IMR-90 (cell line): ENCODE data around the gene DZIP1L. TPM values are rescaled to one million over a fixed set of nuclear protein-coding genes. Genes with fewer than 3 reads are reported as not detected.

Experiments
- ATAC-seq: fragments of 200-7000 bp; cut with Tn5 transposase; 2 replicates; pipeline ENCODE4 v1.9.1; 2020; ENCODE audit warnings: low read depth, mild to moderate bottlenecking, moderate library complexity
- BruUV-seq: library from RNA; stranded (reverse); fragments of 400-500 nt; replicated peaks from 2 replicates; lab custom pipeline; 2021; lab: Mats Ljungman, UMichigan
- CTCF ChIA-PET: fragments of 300-600 bp; formaldehyde crosslinking; extraction: SDS; loops from one replicate; lab custom pipeline; 2021; ENCODE audit warnings: antibody characterized with exemption; lab: Yijun Ruan, JAX
- POLR2A ChIA-PET: fragments of 300-600 bp; sonication (Branson Sonifier 250); formaldehyde crosslinking; loops from one replicate; lab custom pipeline; 2022; ENCODE audit warnings: antibody characterized with exemption; ENCODE audit not compliant: unreplicated experiment; lab: Charles Lee
- DNase-seq: peaks from one replicate; pipeline ENCODE4 v3.0.0; 2013
- H2AFZ ChIP-seq: replicated peaks from 2 replicates; pipeline ENCODE3; 2013; ENCODE audit warnings: low read length, mild to moderate bottlenecking; ENCODE audit not compliant: poor library complexity
- H2AK5ac ChIP-seq: 2 replicates; pipeline ENCODE4 v1.6.1; 2013; ENCODE audit warnings: low read depth, low read length, inconsistent platforms
- H2AK9ac ChIP-seq: replicated peaks from 2 replicates; pipeline ENCODE3; 2013; ENCODE audit warnings: mild to moderate bottlenecking, low read depth, low read length, moderate library complexity; ENCODE audit not compliant: poor library complexity
- H2BK120ac ChIP-seq: 2 replicates; pipeline ENCODE4 v1.6.1; 2013; ENCODE audit warnings: low read depth, low read length, inconsistent platforms
- H2BK15ac ChIP-seq: 3 replicates; pipeline ENCODE4 v1.6.1; 2013; ENCODE audit warnings: low read depth, low read length, inconsistent platforms
- H2BK20ac ChIP-seq: 2 replicates; pipeline ENCODE4 v1.6.1; 2013; ENCODE audit warnings: low read depth, mild to moderate bottlenecking, inconsistent platforms, low read length, moderate library complexity
- H2BK5ac ChIP-seq: 2 replicates; pipeline ENCODE4 v1.6.1; 2013; ENCODE audit warnings: mild to moderate bottlenecking, low read depth, low read length, inconsistent platforms; ENCODE audit not compliant: poor library complexity, severe bottlenecking
- H3K14ac ChIP-seq: replicated peaks from 2 replicates; pipeline ENCODE4 v1.6.1; 2013; ENCODE audit warnings: low read depth, low read length, inconsistent platforms
- H3K18ac ChIP-seq: 2 replicates; pipeline ENCODE4 v1.6.1; 2013; ENCODE audit warnings: low read depth, low read length, control low read depth
- H3K23ac ChIP-seq: 2 replicates; pipeline ENCODE4 v1.6.1; 2013; ENCODE audit warnings: low read depth, low read length, inconsistent platforms
- H3K27ac ChIP-seq: 2 replicates; pipeline ENCODE4 v1.5.1; 2013; ENCODE audit warnings: mild to moderate bottlenecking, control low read depth, low read length; ENCODE audit not compliant: insufficient read depth
- H3K27me3 ChIP-seq: 2 replicates; pipeline ENCODE4 v1.6.1; 2013; ENCODE audit warnings: low read length; ENCODE audit not compliant: control insufficient read depth, insufficient read depth
- H3K36me3 ChIP-seq: 2 replicates; pipeline ENCODE4 v1.6.1; 2013; ENCODE audit warnings: low read length, mixed read lengths; ENCODE audit not compliant: control insufficient read depth, insufficient read depth
- H3K4ac ChIP-seq: 2 replicates; pipeline ENCODE4 v1.6.1; 2013; ENCODE audit warnings: low read depth, low read length, inconsistent platforms
- H3K4me1 ChIP-seq: 2 replicates; pipeline ENCODE4 v1.6.1; 2013; ENCODE audit warnings: low read length, mixed read lengths; ENCODE audit not compliant: control insufficient read depth, insufficient read depth
- H3K4me2 ChIP-seq: 2 replicates; pipeline ENCODE4 v1.6.1; 2013; ENCODE audit warnings: low read depth, mild to moderate bottlenecking, control low read depth, low read length, moderate library complexity
- H3K4me3 ChIP-seq: 2 replicates; pipeline ENCODE4 v1.5.1; 2013; ENCODE audit warnings: low read depth, mild to moderate bottlenecking, control low read depth, low read length, moderate library complexity; ENCODE audit not compliant: insufficient read depth
- H3K56ac ChIP-seq: 2 replicates; pipeline ENCODE4 v1.6.1; 2013; ENCODE audit warnings: low read length, inconsistent platforms; ENCODE audit not compliant: insufficient read depth; ENCODE audit errors: extremely low read depth
- H3K79me1 ChIP-seq, 2 experiments: 2 replicates each; pipeline ENCODE4 v1.6.1; 2013; ENCODE audit warnings: low read length in 2 of 2, inconsistent platforms in 1 of 2, low read depth in 1 of 2
- H3K9ac ChIP-seq: 2 replicates; pipeline ENCODE4 v1.6.1; 2013; ENCODE audit warnings: low read depth, low read length, control low read depth
- H3K9me1 ChIP-seq: 2 replicates; pipeline ENCODE4 v1.6.1; 2013; ENCODE audit warnings: low read length, inconsistent platforms; ENCODE audit not compliant: insufficient read depth
- H3K9me3 ChIP-seq: 2 replicates; pipeline ENCODE4 v1.6.1; 2013; ENCODE audit warnings: low read length; ENCODE audit not compliant: control insufficient read depth, insufficient read depth
- H4K20me1 ChIP-seq: 2 replicates; pipeline ENCODE4 v1.6.1; 2013; ENCODE audit warnings: low read length, inconsistent platforms; ENCODE audit not compliant: insufficient read depth
- H4K5ac ChIP-seq: 2 replicates; pipeline ENCODE4 v1.6.1; 2013; ENCODE audit warnings: mild to moderate bottlenecking, low read depth, low read length, control low read depth
- H4K8ac ChIP-seq, 2 experiments: 2 replicates each; pipeline ENCODE4 v1.6.1; 2013; ENCODE audit warnings: low read depth in 2 of 2, low read length in 2 of 2, control low read depth in 1 of 2, inconsistent platforms in 1 of 2
- H4K91ac ChIP-seq: 2 replicates; pipeline ENCODE4 v1.6.1; 2013; ENCODE audit warnings: low read depth, low read length, inconsistent platforms; ENCODE audit not compliant: insufficient read depth
- CEBPB ChIP-seq: IDR thresholded peaks from 2 replicates; pipeline ENCODE4 v1.6.1; 2012; ENCODE audit warnings: low read depth, low read length, improper control_type of control experiment
- CHD1 ChIP-seq: IDR thresholded peaks from 2 replicates; pipeline ENCODE4 v1.6.1; 2012; ENCODE audit warnings: low read depth, low read length, improper control_type of control experiment
- FOS ChIP-seq: fragments of 150-350 bp; IDR thresholded peaks from 2 replicates; pipeline ENCODE4 v1.6.1; 2016; ENCODE audit warnings: low read depth, low read length
- MAZ ChIP-seq: IDR thresholded peaks from 2 replicates; pipeline ENCODE4 v1.6.1; 2012; ENCODE audit warnings: low read depth, mild to moderate bottlenecking, low read length, improper control_type of control experiment, moderate library complexity, borderline replicate concordance
- MXI1 ChIP-seq: IDR thresholded peaks from 2 replicates; pipeline ENCODE4 v1.6.1; 2012; ENCODE audit warnings: low read depth, mild to moderate bottlenecking, low read length, moderate library complexity, borderline replicate concordance
- NFE2L2 ChIP-seq: fragments of 150-350 bp; IDR thresholded peaks from 2 replicates; pipeline ENCODE4 v1.6.1; 2016; ENCODE audit warnings: low read depth, mild to moderate bottlenecking, low read length
- POLR2A ChIP-seq: IDR thresholded peaks from 2 replicates; pipeline ENCODE4 v1.6.1; 2012; ENCODE audit warnings: mild to moderate bottlenecking, low read depth, low read length
- RAD21 ChIP-seq: IDR thresholded peaks from 2 replicates; pipeline ENCODE4 v1.6.1; 2012; ENCODE audit warnings: low read length, improper control_type of control experiment
- RCOR1 ChIP-seq: IDR thresholded peaks from 2 replicates; pipeline ENCODE4 v1.6.1; 2012; ENCODE audit warnings: mild to moderate bottlenecking, low read length, improper control_type of control experiment; ENCODE audit not compliant: insufficient replicate concordance
- RFX5 ChIP-seq: IDR thresholded peaks from 2 replicates; pipeline ENCODE4 v1.8.0; 2012; ENCODE audit warnings: low read depth, mild to moderate bottlenecking, low read length, moderate library complexity
- SMC3 ChIP-seq: fragments of 150-350 bp; IDR thresholded peaks from 2 replicates; pipeline ENCODE4 v1.6.1; 2016; ENCODE audit warnings: low read depth, mild to moderate bottlenecking, antibody characterized with exemption, low read length, moderate library complexity
- WGBS, 2 experiments: methylation state at CpG; one replicate each; pipeline versions ENCODE4 v1.1.5 to v1.1.7; 2013; ENCODE audit warnings: missing lambda C conversion rate in 2 of 2; ENCODE audit not compliant: insufficient read length in 1 of 2; ENCODE audit errors: extremely low coverage in 2 of 2; 5-methylcytosine and 5-hydroxymethylcytosine counted together
- dilution Hi-C: fragments of 300-500 bp; cut with HindIII; formaldehyde crosslinking; loops from one replicate; pipeline ENCODE4 v1.14.3; 2018; ENCODE audit warnings: low sequenced_read_pairs; ENCODE audit not compliant: unreplicated experiment
- in situ Hi-C: fragments of 300-500 bp; cut with MboI; formaldehyde crosslinking; loops from 3 replicates; pipeline ENCODE4 v1.14.3; 2019; ENCODE audit warnings: low sequenced_read_pairs, inconsistent platforms, mixed read lengths
- intact Hi-C: fragments of 100-400 bp; cut with micrococcal nuclease; formaldehyde crosslinking; loops from 2 replicates; pipeline ENCODE4 v1.10.0; 2022
- polyA plus RNA-seq, 3 experiments: library from polyadenylated mRNA; depleted of rRNA; stranded (reverse); fragments of >200 nt; gene quantifications; 2 replicates each; pipeline ENCODE4 v1.2.3, GENCODE V29; 2012; ENCODE audit warnings: low replicate concordance in 1 of 3
- total RNA-seq: library from RNA; depleted of rRNA; stranded (reverse); fragments of >200 nt; gene quantifications from 2 replicates; pipeline ENCODE4 v1.2.3, GENCODE V29; 2012
- TF ChIP-seq, protein P1 (sequence below): conservative IDR thresholded peaks from 2 replicates; pipeline ENCODE4 v1.5.1; 2012; ENCODE audit warnings: mild to moderate bottlenecking, low read depth, low read length, improper control_type of control experiment

The DZIP1L gene
- total and polyA plus RNA-seq, 2 of the 4 experiments (the other 2 are of a cell fraction): 12.9 to 14.7 TPM

DNA sequence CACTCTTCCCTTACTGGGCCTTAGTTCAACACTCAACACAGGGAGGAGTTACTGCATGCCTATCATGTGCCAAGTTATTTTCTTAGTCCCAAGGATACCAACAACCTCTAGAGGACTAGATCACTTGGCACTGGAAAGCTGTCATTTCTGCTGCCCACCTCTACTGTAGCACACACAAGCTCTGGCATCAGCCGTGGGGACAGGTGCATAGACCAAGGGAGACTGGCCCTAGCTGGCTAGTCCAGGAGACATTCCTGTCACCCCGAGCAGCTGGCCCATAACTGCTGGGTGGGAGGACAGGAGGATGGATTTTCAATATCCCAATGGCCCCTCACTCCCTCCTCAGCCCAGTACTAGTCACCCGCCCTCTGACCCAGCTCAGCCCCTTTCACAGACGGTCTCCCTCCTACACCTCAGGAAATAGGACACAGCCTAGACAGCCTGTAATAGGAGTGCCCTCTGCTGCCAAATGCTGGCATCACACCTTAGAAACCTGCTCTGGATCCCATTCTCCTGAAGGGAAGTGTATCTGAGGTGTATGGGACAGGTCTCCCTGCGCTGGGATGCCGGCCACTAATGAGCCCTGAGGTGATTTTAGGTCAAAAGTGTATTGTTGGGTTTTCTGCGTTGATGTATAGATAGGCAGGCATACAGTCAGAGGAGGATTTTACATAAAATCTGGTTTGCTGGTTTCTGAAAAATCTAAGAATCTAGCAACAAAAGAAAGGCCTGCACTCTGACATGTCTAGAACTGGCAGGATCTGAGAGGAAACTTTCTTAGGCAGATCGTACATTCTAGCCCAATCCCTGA is 3.4 kb upstream of the DZIP1L start:
- Histone ChIP-seq H2AFZ (peak overlapping the region; percentile 72), H3K4me3 (no peak overlapping the region), H4K5ac (no peak overlapping the region), H2BK120ac (peak overlapping the region; percentile 23; the same call in 1 of the 2 replicates), H3K79me1 (peaks cover 0 to 10% of the 10 kb centered on the region in 2 experiments; a peak in 3 of 4 replicates), H2BK20ac (no peak overlapping the region), H3K56ac (no peak overlapping the region), H3K27me3 (no peaks in the 10 kb centered on the region), H3K18ac (no peak overlapping the region), H3K14ac (no peak overlapping the region), H2BK15ac (no peak overlapping the region), H3K9ac (no peak overlapping the region), H3K9me1 (no peaks in the 10 kb centered on the region), H2AK9ac (peak overlapping the region; percentile 80), H3K4me1 (no peaks in the 10 kb centered on the region; the same call in 1 of the 2 replicates), H3K9me3 (no peaks in the 10 kb centered on the region; the same call in 1 of the 2 replicates), H2BK5ac (no peak overlapping the region), H4K91ac (no peak overlapping the region), H3K27ac (no peak overlapping the region), H2AK5ac (no peak overlapping the region), H4K8ac (no peak overlapping the region), H4K20me1 (no peaks in the 10 kb centered on the region), H3K36me3 (no peaks in the 10 kb centered on the region), H3K4ac (no peak overlapping the region), H3K23ac (no peak overlapping the region), H3K4me2 (no peak overlapping the region)
- BruUV-seq: no TSS peak
- TF ChIP-seq SMC3: peak; percentile 92
- peak; percentile 94 for TF ChIP-seq RAD21
- no peak for TF ChIP-seq MAZ
- TF ChIP-seq CHD1: no peak
- no peak for TF ChIP-seq NFE2L2
- no peak for TF ChIP-seq POLR2A
- TF ChIP-seq, protein P1, sequence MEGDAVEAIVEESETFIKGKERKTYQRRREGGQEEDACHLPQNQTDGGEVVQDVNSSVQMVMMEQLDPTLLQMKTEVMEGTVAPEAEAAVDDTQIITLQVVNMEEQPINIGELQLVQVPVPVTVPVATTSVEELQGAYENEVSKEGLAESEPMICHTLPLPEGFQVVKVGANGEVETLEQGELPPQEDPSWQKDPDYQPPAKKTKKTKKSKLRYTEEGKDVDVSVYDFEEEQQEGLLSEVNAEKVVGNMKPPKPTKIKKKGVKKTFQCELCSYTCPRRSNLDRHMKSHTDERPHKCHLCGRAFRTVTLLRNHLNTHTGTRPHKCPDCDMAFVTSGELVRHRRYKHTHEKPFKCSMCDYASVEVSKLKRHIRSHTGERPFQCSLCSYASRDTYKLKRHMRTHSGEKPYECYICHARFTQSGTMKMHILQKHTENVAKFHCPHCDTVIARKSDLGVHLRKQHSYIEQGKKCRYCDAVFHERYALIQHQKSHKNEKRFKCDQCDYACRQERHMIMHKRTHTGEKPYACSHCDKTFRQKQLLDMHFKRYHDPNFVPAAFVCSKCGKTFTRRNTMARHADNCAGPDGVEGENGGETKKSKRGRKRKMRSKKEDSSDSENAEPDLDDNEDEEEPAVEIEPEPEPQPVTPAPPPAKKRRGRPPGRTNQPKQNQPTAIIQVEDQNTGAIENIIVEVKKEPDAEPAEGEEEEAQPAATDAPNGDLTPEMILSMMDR: peak; percentile 89
- TF ChIP-seq MXI1: no peak
- no peak for TF ChIP-seq RFX5
- TF ChIP-seq FOS: no peak
- TF ChIP-seq CEBPB: no peak
- TF ChIP-seq RCOR1: no peak
- ChIA-PET POLR2A (no interaction called here), CTCF (interaction anchor here (0.6 to 2.5 kb wide), 9 partner anchors 11 to 1162 kb away, joined by 3 to 14 read pairs (median 3); no protein-coding TSS in a partner anchor)
- DNase-seq: peak; percentile 73
- ATAC-seq: peak; percentile 50
- in situ Hi-C loops: loop anchor here (5.0 kb wide), 1 partner anchor 52 kb away; no protein-coding TSS in a partner anchor
- intact Hi-C loops: loop anchor here (1.0 to 5.0 kb wide), 2 partner anchors 37 to 51 kb away; no protein-coding TSS in a partner anchor
- dilution Hi-C loops: no loop called here
- 24% methylated on average over 3 of the region's 8 CpGs; no CpG with 5 or more reads in 1 of the 2 experiments for WGBS, 2 experiments
